ENCODE results near the gene SESN1. TPM values are rescaled to one million over a fixed set of nuclear protein-coding genes. Genes with fewer than 3 reads are reported as not detected.

The SESN1 gene
- total RNA-seq, 4 donors from 2014 or later: 32.3 to 104 (median 70.7) TPM

- peak overlapping the region; percentile 59 to 67 for H3K27ac ChIP-seq
- intact Hi-C loops (cut with DNase I; ENCODE audit: low total_unique reads): no loop called here
Measured at GRCh38 chr6:109036574-109037294, 57.9 kb downstream of the SESN1 start.

GRCh38 chr6:109034526-109034925, 60.1 kb downstream of the SESN1 start:
- no peaks in the 10 kb centered on the region for H3K27me3 ChIP-seq
- no peak overlapping the region for H3K27ac ChIP-seq
- no peaks in the 10 kb centered on the region for H3K9me3 ChIP-seq
- intact Hi-C loops (cut with DNase I; ENCODE audit: low total_unique reads): no loop called here
- TF ChIP-seq CTCF (IDR thresholded peaks at IDR 0.05) (no peak), POLR2A (IDR thresholded peaks at IDR 0.05) (no peak)
- DNase-seq: no peak
- no peaks in the 10 kb centered on the region for H3K36me3 ChIP-seq
- no peak overlapping the region for H3K4me3 ChIP-seq
- no peaks in the 10 kb centered on the region for H3K4me1 ChIP-seq

More at GRCh38 chr6:109036574-109037294, 57.9 kb downstream of the SESN1 start:
- Histone ChIP-seq H3K4me1 (no peaks in the 10 kb centered on the region), H3K27me3 (no peaks in the 10 kb centered on the region), H3K36me3 (no peaks in the 10 kb centered on the region), H3K4me3 (no peak overlapping the region), H3K9me3 (no peaks in the 10 kb centered on the region)
- DNase-seq: peak in 1 of 2 donors; percentile 27
- TF ChIP-seq CTCF (IDR thresholded peaks at IDR 0.05): no peak
- TF ChIP-seq POLR2A (IDR thresholded peaks at IDR 0.05): no peak

GRCh38 chr6:109033655-109034054, 61.0 kb downstream of the SESN1 start:
- no peaks in the 10 kb centered on the region for H3K9me3 ChIP-seq
- DNase-seq: no peak
- no peaks in the 10 kb centered on the region for H3K4me1 ChIP-seq
- no peaks in the 10 kb centered on the region for H3K27me3 ChIP-seq
- no peak overlapping the region for H3K4me3 ChIP-seq
- H3K27ac ChIP-seq: no peak overlapping the region
- intact Hi-C loops (cut with DNase I; ENCODE audit: low total_unique reads): no loop called here
- no peaks in the 10 kb centered on the region for H3K36me3 ChIP-seq
- TF ChIP-seq CTCF (IDR thresholded peaks at IDR 0.05) (no peak), POLR2A (IDR thresholded peaks at IDR 0.05) (no peak)

GRCh38 chr6:109031416-109031815, 63.2 kb downstream of the SESN1 start:
- H3K27me3 ChIP-seq: no peaks in the 10 kb centered on the region
- no peak for DNase-seq
- intact Hi-C loops (cut with DNase I; ENCODE audit: low total_unique reads): no loop called here
- H3K4me3 ChIP-seq: no peak overlapping the region
- H3K27ac ChIP-seq: no peak overlapping the region
- no peak for TF ChIP-seq CTCF (IDR thresholded peaks at IDR 0.05)
- no peak for TF ChIP-seq POLR2A (IDR thresholded peaks at IDR 0.05)
- no peaks in the 10 kb centered on the region for H3K4me1 ChIP-seq
- no peaks in the 10 kb centered on the region for H3K36me3 ChIP-seq
- H3K9me3 ChIP-seq: no peaks in the 10 kb centered on the region

GRCh38 chr6:109029313-109029712, 65.3 kb downstream of the SESN1 start:
- no peak for DNase-seq
- no peaks in the 10 kb centered on the region for H3K9me3 ChIP-seq

More at GRCh38 chr6:109029313-109029712, 65.3 kb downstream of the SESN1 start:
- intact Hi-C loops (cut with DNase I; ENCODE audit: low total_unique reads): no loop called here
- Histone ChIP-seq H3K36me3 (no peaks in the 10 kb centered on the region), H3K4me3 (no peak overlapping the region), H3K4me1 (no peaks in the 10 kb centered on the region), H3K27ac (no peak overlapping the region), H3K27me3 (no peaks in the 10 kb centered on the region)
- TF ChIP-seq POLR2A (IDR thresholded peaks at IDR 0.05): no peak
- no peak for TF ChIP-seq CTCF (IDR thresholded peaks at IDR 0.05)
